Peyer's patch (tissue), 4 donors: ENCODE results near the gene CXXC4. TPM values are rescaled to one million over a fixed set of nuclear protein-coding genes. Genes with fewer than 3 reads are reported as not detected.

Experiments used
- DNase-seq, 3 donors: peaks; one replicate each; pipeline ENCODE4 v3.0.0-alpha.2; 2017 to 2019
- H3K27ac ChIP-seq, 4 donors: fragments of 200-600 bp; sonication (generic); one replicate each; pipeline ENCODE4 v1.5.1; 2016 to 2019
- H3K27me3 ChIP-seq, 2 donors: fragments of 200-600 bp; sonication (generic); one replicate each; pipeline ENCODE4 v1.5.1; 2019
- H3K36me3 ChIP-seq, 3 donors: fragments of 200-600 bp; sonication (generic); one replicate each; pipeline ENCODE4 v1.5.1; 2016 to 2019
- H3K4me1 ChIP-seq, 4 donors: fragments of 200-600 bp; sonication (generic); one replicate each; pipeline ENCODE4 v1.5.1; 2016 to 2019
- H3K4me3 ChIP-seq, 4 donors: fragments of 200-600 bp; sonication (generic); 1 replicate in 3 of 4; 2 replicates in 1 of 4; pipeline ENCODE4 v1.5.1; 2016 to 2019; ENCODE audit warnings: mild to moderate bottlenecking in 1 of 4
- H3K9me3 ChIP-seq, 4 donors: fragments of 200-600 bp; sonication (generic); one replicate each; pipeline ENCODE4 v1.5.1; 2016 to 2019; ENCODE audit warnings: mild to moderate bottlenecking in 1 of 4
- POLR2A ChIP-seq, 2 donors: fragments of 450-650 bp; IDR thresholded peaks; one replicate each; pipeline ENCODE4 v1.5.1; 2017; ENCODE audit warnings: antibody characterized with exemption in 2 of 2, mild to moderate bottlenecking in 2 of 2, moderate library complexity in 2 of 2
- total RNA-seq, 4 donors: library from RNA; depleted of rRNA; stranded (reverse); fragments of >200 nt; gene quantifications; one replicate each; pipeline ENCODE4 v1.1.0, GENCODE V29; 2016
- TF ChIP-seq, protein P1 (sequence below), 6 experiments: fragments of 450-650 bp in 4 of 6; fragments of 200-600 bp in 2 of 6; sonication (generic) in 1 of 6; IDR thresholded peaks; one replicate each; pipeline ENCODE4 v1.5.1; 2017 to 2019; ENCODE audit warnings: antibody characterized with exemption in 6 of 6, mild to moderate bottlenecking in 3 of 6, moderate library complexity in 1 of 6

The CXXC4 gene
- total RNA-seq, 4 donors from 2014 or later = 3.3 to 5.0 (median 3.4) TPM

- TF ChIP-seq, protein P1, sequence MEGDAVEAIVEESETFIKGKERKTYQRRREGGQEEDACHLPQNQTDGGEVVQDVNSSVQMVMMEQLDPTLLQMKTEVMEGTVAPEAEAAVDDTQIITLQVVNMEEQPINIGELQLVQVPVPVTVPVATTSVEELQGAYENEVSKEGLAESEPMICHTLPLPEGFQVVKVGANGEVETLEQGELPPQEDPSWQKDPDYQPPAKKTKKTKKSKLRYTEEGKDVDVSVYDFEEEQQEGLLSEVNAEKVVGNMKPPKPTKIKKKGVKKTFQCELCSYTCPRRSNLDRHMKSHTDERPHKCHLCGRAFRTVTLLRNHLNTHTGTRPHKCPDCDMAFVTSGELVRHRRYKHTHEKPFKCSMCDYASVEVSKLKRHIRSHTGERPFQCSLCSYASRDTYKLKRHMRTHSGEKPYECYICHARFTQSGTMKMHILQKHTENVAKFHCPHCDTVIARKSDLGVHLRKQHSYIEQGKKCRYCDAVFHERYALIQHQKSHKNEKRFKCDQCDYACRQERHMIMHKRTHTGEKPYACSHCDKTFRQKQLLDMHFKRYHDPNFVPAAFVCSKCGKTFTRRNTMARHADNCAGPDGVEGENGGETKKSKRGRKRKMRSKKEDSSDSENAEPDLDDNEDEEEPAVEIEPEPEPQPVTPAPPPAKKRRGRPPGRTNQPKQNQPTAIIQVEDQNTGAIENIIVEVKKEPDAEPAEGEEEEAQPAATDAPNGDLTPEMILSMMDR (IDR thresholded peaks at IDR 0.05) = no peak
- TF ChIP-seq POLR2A (IDR thresholded peaks at IDR 0.05) = no peak
- Histone ChIP-seq H3K4me3 (peak overlapping the region in 3 of 4 donors; percentile 14 to 60 (median 51)), H3K9me3 (no peaks in the 10 kb centered on the region), H3K27ac (no peak overlapping the region), H3K4me1 (no peaks in the 10 kb centered on the region), H3K27me3 (no peaks in the 10 kb centered on the region), H3K36me3 (no peaks in the 10 kb centered on the region)
- no peak for DNase-seq
Measured at GRCh38 chr4:104424475-104424941, 70.2 kb downstream of the CXXC4 start.

GRCh38 chr4:104421566-104421965 lies 73.1 kb downstream of the CXXC4 start:
- TF ChIP-seq, protein P1 (IDR thresholded peaks at IDR 0.05) = no peak
- TF ChIP-seq POLR2A (IDR thresholded peaks at IDR 0.05) = no peak
- Histone ChIP-seq H3K9me3 (no peaks in the 10 kb centered on the region), H3K4me1 (no peaks in the 10 kb centered on the region), H3K27me3 (no peaks in the 10 kb centered on the region), H3K36me3 (no peaks in the 10 kb centered on the region), H3K4me3 (no peak overlapping the region), H3K27ac (no peak overlapping the region)
- DNase-seq = no peak

- Histone ChIP-seq H3K27me3 (no peaks in the 10 kb centered on the region), H3K36me3 (no peaks in the 10 kb centered on the region), H3K9me3 (no peaks in the 10 kb centered on the region), H3K27ac (no peak overlapping the region), H3K4me1 (no peaks in the 10 kb centered on the region), H3K4me3 (no peak overlapping the region)
- TF ChIP-seq POLR2A (IDR thresholded peaks at IDR 0.05) = no peak
- TF ChIP-seq, protein P1 (IDR thresholded peaks at IDR 0.05) = no peak
- no peak for DNase-seq
Measured at GRCh38 chr4:104420766-104421165, 73.9 kb downstream of the CXXC4 start.
